DMS79 treated with DMSO at 0.1 percent for 48 hours (cell line): ENCODE measurements around the gene MS4A8.

Experiments
- DNase-seq: peaks from one replicate; lab custom pipeline; 2025; lab: John Stamatoyannopoulos, UW

The MS4A8 gene

DNA sequence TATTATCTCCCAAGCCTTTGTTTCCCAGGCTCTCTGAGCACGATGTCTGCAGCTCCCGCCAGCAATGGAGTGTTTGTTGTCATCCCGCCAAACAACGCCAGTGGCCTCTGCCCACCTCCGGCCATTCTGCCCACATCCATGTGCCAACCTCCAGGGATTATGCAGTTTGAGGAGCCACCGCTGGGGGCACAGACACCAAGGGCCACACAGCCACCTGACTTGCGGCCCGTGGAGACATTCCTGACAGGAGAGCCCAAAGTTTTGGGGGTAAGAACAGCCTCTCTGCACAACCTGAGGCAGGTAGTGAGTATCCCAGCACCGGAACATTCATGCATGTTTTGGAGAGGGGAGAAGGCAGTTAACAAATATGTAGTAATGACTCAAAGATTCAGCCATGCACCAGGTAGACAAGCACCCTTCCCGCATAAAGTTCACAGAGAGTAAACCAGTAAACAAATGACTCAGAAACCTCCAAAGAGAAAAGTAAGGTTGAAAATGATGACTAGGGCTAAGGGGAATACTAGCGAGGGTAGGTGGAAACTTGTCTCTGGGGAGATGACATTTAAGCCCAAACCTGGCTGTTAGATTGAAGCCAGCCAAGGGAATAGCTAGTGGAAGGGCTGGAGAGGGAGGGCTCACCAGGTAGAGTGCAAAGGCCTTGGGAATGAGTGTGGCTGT lies 64.4 kb downstream of the MS4A8 start:
- no peak for DNase-seq

DNA sequence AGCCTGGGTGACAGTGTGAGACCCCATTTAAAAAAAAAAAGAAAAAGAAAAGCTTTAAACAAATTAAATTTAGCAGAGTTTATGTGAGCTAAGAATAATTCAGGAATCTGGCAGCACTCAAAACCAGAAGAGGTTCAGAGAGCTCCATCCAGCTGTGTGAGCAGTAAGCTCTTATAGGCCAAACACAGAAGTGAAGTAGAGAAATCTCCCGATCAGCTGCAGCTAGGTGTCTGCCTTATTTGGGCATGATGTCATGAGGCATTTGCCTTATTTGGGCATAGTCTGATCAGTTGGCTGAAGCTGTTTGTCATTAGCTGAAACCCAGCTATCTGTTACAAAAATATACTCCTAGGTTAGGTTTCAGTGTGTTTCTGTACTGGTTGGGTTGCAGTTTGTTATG lies 65.5 kb downstream of the MS4A8 start:
- no peak for DNase-seq

DNA sequence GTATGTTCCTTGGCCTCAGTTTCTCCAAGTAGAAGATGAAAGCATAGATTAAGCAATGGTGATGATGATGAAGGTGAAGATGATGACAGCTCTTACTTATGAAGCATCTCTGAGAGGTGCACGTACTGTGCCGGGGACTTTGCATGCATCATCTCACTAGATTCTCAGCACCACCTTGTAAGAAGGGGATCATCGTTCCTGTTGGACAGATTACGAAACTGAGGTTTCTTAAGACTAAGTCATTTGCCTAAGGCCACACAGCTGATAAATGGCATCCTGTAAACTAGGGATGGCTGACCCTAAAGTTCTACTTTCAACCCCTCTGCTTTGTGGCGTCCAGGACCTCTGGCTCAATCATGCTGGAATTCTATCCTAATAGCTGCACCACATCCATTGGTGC lies 65.9 kb downstream of the MS4A8 start:
- no peak for DNase-seq
